Measurements from ENCODE around the gene RAD52.

DNA sequence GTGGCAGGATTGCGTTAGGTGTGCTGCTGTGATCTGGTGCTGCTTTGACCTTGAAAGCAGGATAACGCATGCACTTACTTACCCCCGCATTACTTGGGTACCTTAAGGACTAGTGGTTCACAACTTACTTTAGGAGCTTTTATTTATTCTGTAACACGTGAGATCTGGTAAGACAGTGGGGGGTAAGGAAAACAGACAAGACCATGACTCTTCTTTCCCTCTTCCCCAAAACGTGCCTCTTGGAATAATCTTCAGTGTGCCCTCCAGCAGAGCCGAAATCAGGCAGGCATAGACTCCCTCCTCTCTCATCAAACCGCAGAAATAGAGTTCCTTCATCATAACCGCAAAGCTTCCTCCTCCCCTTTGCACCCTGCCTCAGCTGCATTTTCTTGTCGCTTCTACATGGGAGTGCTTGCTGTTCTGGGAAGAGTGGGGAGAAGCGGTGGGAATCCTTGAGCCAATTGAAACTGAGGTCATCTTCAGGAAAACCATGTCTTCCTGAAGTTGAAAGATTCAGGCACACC, 43.4 kb downstream of the RAD52 start:
- TF ChIP-seq, protein P1, sequence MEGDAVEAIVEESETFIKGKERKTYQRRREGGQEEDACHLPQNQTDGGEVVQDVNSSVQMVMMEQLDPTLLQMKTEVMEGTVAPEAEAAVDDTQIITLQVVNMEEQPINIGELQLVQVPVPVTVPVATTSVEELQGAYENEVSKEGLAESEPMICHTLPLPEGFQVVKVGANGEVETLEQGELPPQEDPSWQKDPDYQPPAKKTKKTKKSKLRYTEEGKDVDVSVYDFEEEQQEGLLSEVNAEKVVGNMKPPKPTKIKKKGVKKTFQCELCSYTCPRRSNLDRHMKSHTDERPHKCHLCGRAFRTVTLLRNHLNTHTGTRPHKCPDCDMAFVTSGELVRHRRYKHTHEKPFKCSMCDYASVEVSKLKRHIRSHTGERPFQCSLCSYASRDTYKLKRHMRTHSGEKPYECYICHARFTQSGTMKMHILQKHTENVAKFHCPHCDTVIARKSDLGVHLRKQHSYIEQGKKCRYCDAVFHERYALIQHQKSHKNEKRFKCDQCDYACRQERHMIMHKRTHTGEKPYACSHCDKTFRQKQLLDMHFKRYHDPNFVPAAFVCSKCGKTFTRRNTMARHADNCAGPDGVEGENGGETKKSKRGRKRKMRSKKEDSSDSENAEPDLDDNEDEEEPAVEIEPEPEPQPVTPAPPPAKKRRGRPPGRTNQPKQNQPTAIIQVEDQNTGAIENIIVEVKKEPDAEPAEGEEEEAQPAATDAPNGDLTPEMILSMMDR (IDR thresholded peaks at IDR 0.05): no peak
- no peak for TF ChIP-seq POLR2A (IDR thresholded peaks at IDR 0.05)
- no peak for TF ChIP-seq POLR2AphosphoS5 (IDR thresholded peaks at IDR 0.05)

Measured in prostate gland (tissue), 2 donors.